ENCODE data around the gene HYDIN.
"Not testable (repeated sequence)": the region's sequence is repeated elsewhere in the genome, so short reads cannot be mapped to it uniquely, and the experiment has no call there.

Gene HYDIN

DNA sequence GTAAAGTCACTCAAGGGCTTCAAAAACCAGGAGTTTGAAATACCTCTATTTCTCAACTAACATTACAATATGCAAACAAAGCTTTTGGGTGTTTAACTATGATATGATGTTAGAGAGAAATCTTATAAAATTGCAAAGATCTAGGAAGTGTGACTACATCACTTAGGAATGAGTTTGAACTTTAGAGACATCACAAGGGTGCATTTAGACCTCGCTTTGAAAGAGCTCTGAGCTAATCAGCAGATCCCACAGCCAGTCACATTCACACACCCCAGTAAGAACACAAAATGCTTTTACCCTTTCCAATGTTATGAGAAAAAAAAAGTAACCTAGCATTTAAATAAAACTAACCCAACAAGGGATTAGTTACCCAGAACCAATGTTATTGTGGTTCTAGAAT, 45.2 kb downstream of the HYDIN start:
- no peak overlapping the region for H3K9ac ChIP-seq (ENCODE audit: low read depth, low read length)
- no peaks in the 10 kb centered on the region for H3K4me1 ChIP-seq (ENCODE audit: control insufficient read depth, insufficient read depth, low read length)
- no peaks in the 10 kb centered on the region for H3K9me3 ChIP-seq (ENCODE audit: control insufficient read depth, insufficient read depth, low read length)
- no peaks in the 10 kb centered on the region for H3K27me3 ChIP-seq (ENCODE audit: control insufficient read depth, insufficient read depth, low read length)
- no peaks in the 10 kb centered on the region for H3K36me3 ChIP-seq (ENCODE audit: control insufficient read depth, insufficient read depth, low read length)
- H3K4me3 ChIP-seq (ENCODE audit: low read depth, low read length), result no peak overlapping the region

DNA sequence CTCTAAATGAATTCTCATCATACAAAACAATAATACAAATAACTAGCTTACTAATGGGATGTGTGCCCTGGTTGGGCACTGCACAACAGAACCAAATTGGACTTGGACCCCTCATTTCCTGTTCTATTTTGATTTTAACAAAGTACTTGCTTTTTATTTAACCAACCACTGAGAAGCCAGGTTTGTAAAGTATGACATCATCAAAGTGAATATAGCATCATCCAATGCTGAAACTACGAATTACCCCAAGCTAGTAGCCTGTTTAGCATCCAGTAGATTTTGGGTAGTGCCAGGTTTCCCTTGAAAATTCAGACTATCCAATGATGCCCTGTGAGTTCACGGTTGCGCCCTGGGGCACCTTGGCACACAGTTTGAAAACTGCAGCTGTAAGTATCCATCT, 51.0 kb downstream of the HYDIN start:
- Histone ChIP-seq H3K9me3 (ENCODE audit: control insufficient read depth, insufficient read depth, low read length) (no peaks in the 10 kb centered on the region), H3K27me3 (ENCODE audit: control insufficient read depth, insufficient read depth, low read length) (no peaks in the 10 kb centered on the region), H3K4me1 (ENCODE audit: control insufficient read depth, insufficient read depth, low read length) (no peaks in the 10 kb centered on the region), H3K36me3 (ENCODE audit: control insufficient read depth, insufficient read depth, low read length) (no peaks in the 10 kb centered on the region), H3K9ac (ENCODE audit: low read depth, low read length) (no peak overlapping the region), H3K4me3 (ENCODE audit: low read depth, low read length) (no peak overlapping the region)

DNA sequence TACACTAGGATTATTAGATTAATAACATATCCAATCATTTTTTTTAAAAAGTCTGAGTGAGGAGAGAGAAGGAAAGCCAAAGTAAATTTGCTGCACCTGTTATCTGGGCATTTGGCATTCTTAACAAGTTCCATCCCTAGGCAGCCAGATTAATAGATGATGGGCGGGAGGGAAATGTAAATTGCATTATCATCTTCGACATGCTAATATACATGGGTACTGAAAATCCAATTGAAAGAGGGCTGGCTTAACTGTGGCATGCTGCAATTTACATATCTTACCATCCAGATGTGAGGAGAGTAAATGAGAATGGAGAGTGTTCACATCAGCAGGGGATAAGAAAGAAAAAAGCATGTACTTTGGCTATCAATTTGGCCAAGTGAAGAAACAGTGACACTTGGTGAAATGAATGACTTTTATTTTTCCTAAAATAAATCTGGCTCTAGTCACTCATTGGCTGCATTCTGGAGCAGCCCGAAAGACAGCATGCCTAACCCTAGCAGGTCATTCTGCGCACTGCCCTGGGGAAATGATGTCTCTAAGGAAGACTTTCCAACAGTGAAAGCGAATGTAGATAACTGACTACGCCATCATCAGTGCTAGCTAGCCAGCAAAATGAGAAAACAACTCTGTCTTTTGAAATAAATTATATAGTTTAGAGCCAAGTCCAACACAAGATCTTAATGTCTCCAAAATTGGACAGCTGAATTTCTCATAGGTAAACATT, 57.9 kb downstream of the HYDIN start:
- Histone ChIP-seq H3K9ac (ENCODE audit: low read depth, low read length) (no peak overlapping the region), H3K36me3 (ENCODE audit: control insufficient read depth, insufficient read depth, low read length) (no peaks in the 10 kb centered on the region), H3K4me3 (ENCODE audit: low read depth, low read length) (no peak overlapping the region), H3K27me3 (ENCODE audit: control insufficient read depth, insufficient read depth, low read length) (no peaks in the 10 kb centered on the region), H3K9me3 (ENCODE audit: control insufficient read depth, insufficient read depth, low read length) (no peaks in the 10 kb centered on the region), H3K4me1 (ENCODE audit: control insufficient read depth, insufficient read depth, low read length) (no peaks in the 10 kb centered on the region)

DNA sequence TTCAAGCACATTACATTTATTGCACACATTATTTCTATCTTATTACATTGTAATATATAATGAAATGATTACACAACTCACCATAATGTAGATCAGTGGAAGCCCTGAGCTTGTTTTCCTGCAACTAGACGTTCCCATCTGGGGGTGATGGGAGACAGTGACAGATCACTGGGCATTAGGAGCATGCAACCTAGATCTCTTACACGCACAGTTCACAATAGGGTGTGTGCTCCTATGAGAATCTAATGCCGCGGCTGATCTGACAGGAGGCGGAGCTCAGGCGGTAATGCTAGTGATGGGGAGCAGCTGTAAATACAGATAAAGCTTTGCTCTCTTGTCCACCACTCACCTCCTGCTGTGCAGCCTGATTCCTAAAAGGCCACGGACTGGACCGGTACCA, 69.5 kb downstream of the HYDIN start:
- not testable (repeated sequence) for H3K9ac ChIP-seq (ENCODE audit: low read depth, low read length); H3K4me1 ChIP-seq (ENCODE audit: control insufficient read depth, insufficient read depth, low read length); H3K36me3 ChIP-seq (ENCODE audit: control insufficient read depth, insufficient read depth, low read length); H3K4me3 ChIP-seq (ENCODE audit: low read depth, low read length); H3K9me3 ChIP-seq (ENCODE audit: control insufficient read depth, insufficient read depth, low read length); H3K27me3 ChIP-seq (ENCODE audit: control insufficient read depth, insufficient read depth, low read length)

DNA sequence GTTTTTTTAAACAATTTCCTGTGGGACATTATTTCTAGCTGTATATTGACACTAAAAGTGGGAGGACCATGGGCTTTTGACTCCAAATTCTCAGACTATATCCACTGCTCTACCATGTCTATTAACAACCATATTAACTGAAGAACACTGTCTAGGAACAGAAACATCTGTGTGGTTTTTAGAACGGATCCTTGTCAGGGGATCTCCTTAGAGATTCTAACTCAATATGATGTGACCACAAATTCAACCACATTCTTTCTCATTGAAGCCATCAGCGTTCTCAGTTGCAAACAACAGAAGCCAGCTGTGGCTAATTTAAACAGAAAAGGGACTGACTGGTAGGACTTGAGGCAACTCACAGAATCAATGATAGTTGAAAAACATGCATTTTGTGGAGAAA, 73.2 kb downstream of the HYDIN start:
- not testable (repeated sequence) for H3K9me3 ChIP-seq (ENCODE audit: control insufficient read depth, insufficient read depth, low read length); H3K4me1 ChIP-seq (ENCODE audit: control insufficient read depth, insufficient read depth, low read length); H3K36me3 ChIP-seq (ENCODE audit: control insufficient read depth, insufficient read depth, low read length); H3K9ac ChIP-seq (ENCODE audit: low read depth, low read length); H3K4me3 ChIP-seq (ENCODE audit: low read depth, low read length); H3K27me3 ChIP-seq (ENCODE audit: control insufficient read depth, insufficient read depth, low read length)

DNA sequence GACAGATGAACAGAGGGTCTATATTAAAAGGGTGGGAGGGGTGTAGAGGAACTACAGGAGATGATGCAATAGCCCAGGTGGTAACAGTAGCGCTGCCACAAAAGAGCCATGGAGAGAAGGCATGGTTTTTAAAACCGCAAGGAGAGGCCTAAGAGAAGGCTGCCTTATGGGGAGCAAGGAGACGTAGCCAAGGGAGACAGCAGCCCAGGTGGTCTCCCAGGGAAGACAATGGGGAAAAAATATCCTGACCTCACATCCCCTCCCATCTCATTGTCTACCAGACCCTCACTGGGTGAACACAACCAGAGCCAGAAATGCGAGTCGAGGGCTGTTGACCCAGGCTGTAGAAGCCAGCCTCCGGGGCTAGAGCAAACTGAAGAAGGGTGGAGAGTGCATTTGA, 77.2 kb downstream of the HYDIN start:
- not testable (repeated sequence) for H3K9me3 ChIP-seq (ENCODE audit: control insufficient read depth, insufficient read depth, low read length); H3K9ac ChIP-seq (ENCODE audit: low read depth, low read length); H3K4me3 ChIP-seq (ENCODE audit: low read depth, low read length); H3K4me1 ChIP-seq (ENCODE audit: control insufficient read depth, insufficient read depth, low read length); H3K27me3 ChIP-seq (ENCODE audit: control insufficient read depth, insufficient read depth, low read length); H3K36me3 ChIP-seq (ENCODE audit: control insufficient read depth, insufficient read depth, low read length)

DNA sequence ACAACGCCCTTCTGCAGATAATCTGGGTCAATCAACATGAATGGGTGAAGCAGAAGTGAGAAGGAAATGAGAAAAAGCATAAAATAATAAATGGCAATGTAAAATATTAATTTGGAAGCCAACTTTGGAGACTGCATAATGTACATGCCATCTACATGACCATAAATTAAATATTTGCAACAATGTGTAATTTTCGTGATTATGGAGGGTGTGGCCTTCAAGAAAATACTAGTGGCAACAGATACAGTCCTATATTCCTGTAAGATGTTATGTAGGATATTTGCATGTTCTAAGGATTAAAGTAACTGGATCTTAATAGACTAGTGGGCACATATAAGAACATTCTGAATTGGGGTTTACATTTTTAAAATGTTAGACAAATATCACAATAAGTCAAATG, 78.9 kb downstream of the HYDIN start:
- H3K9me3 ChIP-seq (ENCODE audit: control insufficient read depth, insufficient read depth, low read length); H3K9ac ChIP-seq (ENCODE audit: low read depth, low read length); H3K4me1 ChIP-seq (ENCODE audit: control insufficient read depth, insufficient read depth, low read length); H3K36me3 ChIP-seq (ENCODE audit: control insufficient read depth, insufficient read depth, low read length); H3K27me3 ChIP-seq (ENCODE audit: control insufficient read depth, insufficient read depth, low read length); H3K4me3 ChIP-seq (ENCODE audit: low read depth, low read length): not testable (repeated sequence)

DNA sequence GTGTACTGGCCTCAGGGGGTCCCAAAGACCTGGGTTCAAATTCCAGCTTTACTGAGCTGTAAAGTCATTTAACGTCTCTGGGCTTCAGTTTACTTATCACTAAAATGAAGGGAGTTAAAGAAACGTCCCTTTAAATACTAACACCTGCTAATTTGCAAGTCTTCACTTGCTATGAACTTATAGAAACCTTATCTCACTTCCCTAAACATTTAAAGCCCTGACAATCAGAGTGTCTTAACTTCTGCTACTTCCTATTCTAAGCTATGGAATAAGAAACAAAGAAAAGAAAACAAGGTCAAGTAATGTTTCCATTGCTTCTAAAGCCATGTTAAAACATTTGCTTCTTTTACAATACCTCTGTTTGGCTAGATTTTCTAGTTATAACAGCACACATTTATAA, 87.3 kb downstream of the HYDIN start:
- H3K4me1 ChIP-seq (ENCODE audit: control insufficient read depth, insufficient read depth, low read length); H3K9me3 ChIP-seq (ENCODE audit: control insufficient read depth, insufficient read depth, low read length); H3K4me3 ChIP-seq (ENCODE audit: low read depth, low read length); H3K36me3 ChIP-seq (ENCODE audit: control insufficient read depth, insufficient read depth, low read length); H3K9ac ChIP-seq (ENCODE audit: low read depth, low read length); H3K27me3 ChIP-seq (ENCODE audit: control insufficient read depth, insufficient read depth, low read length): not testable (repeated sequence)

DNA sequence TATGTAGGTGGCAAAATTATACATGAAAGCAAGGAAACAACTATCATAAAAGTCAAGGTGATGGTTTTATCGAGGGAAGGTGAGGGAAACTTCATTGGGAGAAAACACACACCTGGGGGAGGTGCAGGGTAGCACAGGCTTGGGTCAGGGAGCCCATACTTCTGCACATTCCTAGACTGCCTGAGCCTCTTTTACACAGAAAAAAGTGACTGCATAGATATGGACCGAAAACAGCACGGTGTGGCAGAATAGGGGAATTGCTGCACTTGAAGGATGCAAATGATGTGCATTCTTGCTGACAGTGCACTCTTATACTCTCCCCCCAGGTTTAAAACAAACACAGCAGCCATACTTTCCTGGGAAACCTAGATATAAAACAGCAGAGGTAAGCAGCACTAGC, 120.0 kb downstream of the HYDIN start:
- not testable (repeated sequence) for H3K27me3 ChIP-seq (ENCODE audit: control insufficient read depth, insufficient read depth, low read length); H3K4me3 ChIP-seq (ENCODE audit: low read depth, low read length); H3K36me3 ChIP-seq (ENCODE audit: control insufficient read depth, insufficient read depth, low read length); H3K4me1 ChIP-seq (ENCODE audit: control insufficient read depth, insufficient read depth, low read length); H3K9ac ChIP-seq (ENCODE audit: low read depth, low read length); H3K9me3 ChIP-seq (ENCODE audit: control insufficient read depth, insufficient read depth, low read length)

DNA sequence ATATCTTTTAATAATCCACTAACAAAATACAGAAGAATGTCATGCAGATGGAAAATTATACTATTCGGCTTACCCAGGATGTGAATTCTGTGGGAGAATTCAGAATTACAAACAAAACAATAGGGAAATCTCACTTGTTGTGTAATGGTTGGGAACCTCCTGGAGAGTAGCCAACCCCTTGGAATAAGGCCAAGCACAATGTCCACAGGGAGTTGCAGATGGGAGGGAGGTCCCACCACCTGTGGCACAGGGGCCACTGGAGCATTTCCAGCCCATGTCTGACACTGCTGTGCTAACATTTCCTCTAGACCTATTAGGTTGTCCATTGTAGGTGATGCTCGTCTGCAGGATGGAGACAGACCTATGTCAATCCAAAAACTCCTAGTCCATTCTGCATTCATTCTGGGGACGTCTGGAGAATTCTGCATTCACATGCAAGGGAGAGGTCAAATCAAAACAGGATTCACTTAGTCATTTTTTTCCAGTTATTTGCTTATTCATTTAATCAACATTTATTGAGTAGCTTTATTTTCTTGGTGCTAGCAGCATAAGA, 120.8 kb downstream of the HYDIN start:
- not testable (repeated sequence) for H3K4me1 ChIP-seq (ENCODE audit: control insufficient read depth, insufficient read depth, low read length); H3K36me3 ChIP-seq (ENCODE audit: control insufficient read depth, insufficient read depth, low read length); H3K9me3 ChIP-seq (ENCODE audit: control insufficient read depth, insufficient read depth, low read length)

DNA sequence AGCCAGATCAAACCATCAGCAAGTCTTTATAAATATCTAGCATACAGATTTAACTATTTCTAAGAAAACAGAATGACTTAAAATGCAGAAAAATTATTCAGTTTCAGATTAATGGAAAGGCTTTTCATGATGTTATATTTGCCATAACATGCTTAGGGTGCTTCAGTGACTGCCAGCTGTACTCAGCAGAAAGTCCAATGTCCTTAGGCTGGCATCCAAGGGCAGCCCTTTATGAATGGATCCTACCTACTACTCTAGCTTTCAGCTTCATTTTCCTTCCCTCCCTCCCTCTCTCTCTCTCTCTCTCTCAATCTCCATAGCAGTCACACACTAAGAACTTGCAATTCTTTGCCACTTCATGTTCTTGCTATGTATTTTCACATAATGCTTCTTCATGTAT, 124.6 kb downstream of the HYDIN start:
- not testable (repeated sequence) for H3K4me1 ChIP-seq (ENCODE audit: control insufficient read depth, insufficient read depth, low read length); H3K27me3 ChIP-seq (ENCODE audit: control insufficient read depth, insufficient read depth, low read length); H3K9ac ChIP-seq (ENCODE audit: low read depth, low read length); H3K4me3 ChIP-seq (ENCODE audit: low read depth, low read length); H3K36me3 ChIP-seq (ENCODE audit: control insufficient read depth, insufficient read depth, low read length); H3K9me3 ChIP-seq (ENCODE audit: control insufficient read depth, insufficient read depth, low read length)

More for the DNA sequence above, 120.8 kb downstream of the HYDIN start:
- not testable (repeated sequence) for H3K9ac ChIP-seq (ENCODE audit: low read depth, low read length); H3K4me3 ChIP-seq (ENCODE audit: low read depth, low read length); H3K27me3 ChIP-seq (ENCODE audit: control insufficient read depth, insufficient read depth, low read length)

DNA sequence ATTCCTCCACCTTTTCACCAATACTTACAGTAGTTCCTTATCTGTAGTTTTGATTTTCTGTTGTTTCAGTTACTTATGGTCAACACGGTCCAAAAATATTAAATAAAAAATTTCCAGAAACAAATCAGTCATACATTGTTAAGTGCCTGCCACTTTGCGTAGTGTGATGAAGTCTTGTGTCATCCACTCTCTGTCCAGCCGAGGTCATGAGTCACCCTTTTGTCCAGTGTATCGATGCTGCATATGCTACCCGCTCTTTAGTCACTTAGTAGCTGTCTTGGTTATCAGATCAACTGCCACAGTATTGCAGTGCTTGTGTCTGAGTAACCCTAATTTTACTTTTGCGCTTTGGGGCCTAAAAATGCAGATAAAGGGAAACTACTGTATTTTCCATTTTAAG, 146.9 kb downstream of the HYDIN start:
- not testable (repeated sequence) for H3K9ac ChIP-seq (ENCODE audit: low read depth, low read length); H3K9me3 ChIP-seq (ENCODE audit: control insufficient read depth, insufficient read depth, low read length)

More for the DNA sequence above, 146.9 kb downstream of the HYDIN start:
- not testable (repeated sequence) for H3K4me1 ChIP-seq (ENCODE audit: control insufficient read depth, insufficient read depth, low read length); H3K27me3 ChIP-seq (ENCODE audit: control insufficient read depth, insufficient read depth, low read length); H3K36me3 ChIP-seq (ENCODE audit: control insufficient read depth, insufficient read depth, low read length); H3K4me3 ChIP-seq (ENCODE audit: low read depth, low read length)

All from iPS-15b (cell line).